ENCODE measurements around the gene ZNF784.

DNA sequence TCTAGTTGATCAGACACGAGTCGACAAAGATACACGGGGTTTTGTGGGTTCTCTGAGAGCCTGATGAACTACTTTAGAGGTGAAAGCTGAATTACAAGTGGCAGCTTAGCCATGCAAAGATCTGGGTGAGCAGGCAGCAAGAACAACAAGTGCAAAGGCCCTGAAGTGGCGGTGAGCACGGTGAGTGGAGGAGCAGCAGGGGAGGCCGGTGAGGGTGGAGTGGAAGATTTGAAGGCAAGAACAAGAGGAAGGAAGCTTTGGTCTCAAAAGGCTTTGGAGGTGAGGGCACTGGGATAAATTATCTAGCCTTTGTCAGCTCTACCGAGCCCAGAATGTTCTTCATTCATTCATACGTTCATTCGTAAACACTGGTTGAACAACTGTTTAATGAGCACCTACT lies 17.5 kb downstream of the ZNF784 start:
- no peak for TF ChIP-seq POLR2A (IDR thresholded peaks at IDR 0.05)
- TF ChIP-seq, protein P1, sequence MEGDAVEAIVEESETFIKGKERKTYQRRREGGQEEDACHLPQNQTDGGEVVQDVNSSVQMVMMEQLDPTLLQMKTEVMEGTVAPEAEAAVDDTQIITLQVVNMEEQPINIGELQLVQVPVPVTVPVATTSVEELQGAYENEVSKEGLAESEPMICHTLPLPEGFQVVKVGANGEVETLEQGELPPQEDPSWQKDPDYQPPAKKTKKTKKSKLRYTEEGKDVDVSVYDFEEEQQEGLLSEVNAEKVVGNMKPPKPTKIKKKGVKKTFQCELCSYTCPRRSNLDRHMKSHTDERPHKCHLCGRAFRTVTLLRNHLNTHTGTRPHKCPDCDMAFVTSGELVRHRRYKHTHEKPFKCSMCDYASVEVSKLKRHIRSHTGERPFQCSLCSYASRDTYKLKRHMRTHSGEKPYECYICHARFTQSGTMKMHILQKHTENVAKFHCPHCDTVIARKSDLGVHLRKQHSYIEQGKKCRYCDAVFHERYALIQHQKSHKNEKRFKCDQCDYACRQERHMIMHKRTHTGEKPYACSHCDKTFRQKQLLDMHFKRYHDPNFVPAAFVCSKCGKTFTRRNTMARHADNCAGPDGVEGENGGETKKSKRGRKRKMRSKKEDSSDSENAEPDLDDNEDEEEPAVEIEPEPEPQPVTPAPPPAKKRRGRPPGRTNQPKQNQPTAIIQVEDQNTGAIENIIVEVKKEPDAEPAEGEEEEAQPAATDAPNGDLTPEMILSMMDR (IDR thresholded peaks at IDR 0.05) = no peak

Data from lower leg skin (tissue), 3 donors.